ENCODE data around the gene PARD3.

DNA sequence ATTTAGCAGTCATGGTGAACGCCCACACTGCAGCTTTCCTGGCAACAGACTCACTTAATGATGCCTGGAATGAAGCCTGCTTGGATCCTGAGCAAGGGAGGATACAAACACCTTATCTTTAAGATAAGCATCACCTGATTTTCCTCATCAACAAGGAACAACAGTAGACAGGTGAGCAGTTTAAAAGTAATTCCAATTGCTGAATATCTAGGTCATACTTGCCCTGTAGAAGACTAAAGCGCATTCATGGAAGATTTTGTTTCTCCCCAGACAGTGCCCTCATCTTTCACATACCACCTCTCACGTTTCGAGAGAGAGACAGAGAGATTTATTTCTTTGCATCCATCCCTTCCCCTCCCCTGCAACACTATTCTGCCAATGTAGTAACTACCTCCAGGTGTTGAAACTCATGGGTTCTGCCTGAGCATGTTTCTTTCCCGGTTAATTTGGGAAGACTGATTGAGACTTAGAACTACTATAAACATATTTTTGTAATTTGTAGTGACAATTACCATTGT is 660.7 kb downstream of the PARD3 start:
- TF ChIP-seq CTCF (IDR thresholded peaks at IDR 0.05; ENCODE audit: poor library complexity, severe bottlenecking) (no peak), EZH2 (IDR thresholded peaks at IDR 0.05; ENCODE audit: borderline replicate concordance, insufficient read depth, low read length, poor library complexity, severe bottlenecking) (no peak), MXI1 (conservative IDR thresholded peaks at IDR 0.05; ENCODE audit: poor library complexity, severe bottlenecking) (no peak), RAD21 (conservative IDR thresholded peaks at IDR 0.05) (no peak), SMC3 (conservative IDR thresholded peaks at IDR 0.05; ENCODE audit: poor library complexity) (no peak), POLR2AphosphoS5 (IDR thresholded peaks at IDR 0.05) (no peak), EP300 (conservative IDR thresholded peaks at IDR 0.05; ENCODE audit: poor library complexity, severe bottlenecking) (no peak)
- TF ChIP-seq, protein P1, sequence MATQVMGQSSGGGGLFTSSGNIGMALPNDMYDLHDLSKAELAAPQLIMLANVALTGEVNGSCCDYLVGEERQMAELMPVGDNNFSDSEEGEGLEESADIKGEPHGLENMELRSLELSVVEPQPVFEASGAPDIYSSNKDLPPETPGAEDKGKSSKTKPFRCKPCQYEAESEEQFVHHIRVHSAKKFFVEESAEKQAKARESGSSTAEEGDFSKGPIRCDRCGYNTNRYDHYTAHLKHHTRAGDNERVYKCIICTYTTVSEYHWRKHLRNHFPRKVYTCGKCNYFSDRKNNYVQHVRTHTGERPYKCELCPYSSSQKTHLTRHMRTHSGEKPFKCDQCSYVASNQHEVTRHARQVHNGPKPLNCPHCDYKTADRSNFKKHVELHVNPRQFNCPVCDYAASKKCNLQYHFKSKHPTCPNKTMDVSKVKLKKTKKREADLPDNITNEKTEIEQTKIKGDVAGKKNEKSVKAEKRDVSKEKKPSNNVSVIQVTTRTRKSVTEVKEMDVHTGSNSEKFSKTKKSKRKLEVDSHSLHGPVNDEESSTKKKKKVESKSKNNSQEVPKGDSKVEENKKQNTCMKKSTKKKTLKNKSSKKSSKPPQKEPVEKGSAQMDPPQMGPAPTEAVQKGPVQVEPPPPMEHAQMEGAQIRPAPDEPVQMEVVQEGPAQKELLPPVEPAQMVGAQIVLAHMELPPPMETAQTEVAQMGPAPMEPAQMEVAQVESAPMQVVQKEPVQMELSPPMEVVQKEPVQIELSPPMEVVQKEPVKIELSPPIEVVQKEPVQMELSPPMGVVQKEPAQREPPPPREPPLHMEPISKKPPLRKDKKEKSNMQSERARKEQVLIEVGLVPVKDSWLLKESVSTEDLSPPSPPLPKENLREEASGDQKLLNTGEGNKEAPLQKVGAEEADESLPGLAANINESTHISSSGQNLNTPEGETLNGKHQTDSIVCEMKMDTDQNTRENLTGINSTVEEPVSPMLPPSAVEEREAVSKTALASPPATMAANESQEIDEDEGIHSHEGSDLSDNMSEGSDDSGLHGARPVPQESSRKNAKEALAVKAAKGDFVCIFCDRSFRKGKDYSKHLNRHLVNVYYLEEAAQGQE (IDR thresholded peaks at IDR 0.05; ENCODE audit: borderline replicate concordance), result no peak
